Endothelial cell of umbilical vein (primary cell): ENCODE data around the gene SBF1. TPM values are rescaled to one million over a fixed set of nuclear protein-coding genes. Genes with fewer than 3 reads are reported as not detected.

Experiments used
- BruUV-seq: library from RNA; stranded (reverse); fragments of 400-500 nt; replicated peaks from 2 replicates; lab custom pipeline; 2021; lab: Mats Ljungman, UMichigan
- CTCF ChIA-PET: fragments of 300-600, 350-600 bp; sonication (Branson Sonifier 250); formaldehyde crosslinking; loops from one replicate; lab custom pipeline; 2021; ENCODE audit warnings: antibody characterized with exemption, inconsistent platforms; lab: Charles Lee
- POLR2A ChIA-PET: fragments of 300-600, 350-600 bp; sonication (Branson Sonifier 250); formaldehyde crosslinking; loops from one replicate; lab custom pipeline; 2021; ENCODE audit warnings: antibody characterized with exemption, inconsistent platforms; lab: Charles Lee
- DNase-seq: peaks from one replicate; pipeline ENCODE4 v3.0.0-alpha.2; 2011; ENCODE audit warnings: low read depth, low spot score
- FAIRE-seq: peaks from 2 replicates; lab custom pipeline; 2011; peaks lifted over from hg19 to GRCh38; lab: Jason Lieb, UNC
- H2AFZ ChIP-seq: 2 replicates; pipeline ENCODE4 v1.6.0; 2012; ENCODE audit warnings: low read depth, low read length, control low read depth, inconsistent platforms
- H3K27ac ChIP-seq: 2 replicates; pipeline ENCODE4 v1.5.1; 2011; ENCODE audit warnings: low read depth, mild to moderate bottlenecking, control low read depth, low read length, moderate library complexity; ENCODE audit not compliant: insufficient read depth
- H3K27me3 ChIP-seq, 2 experiments: 2 replicates each; pipeline versions ENCODE4 v1.6.0 to v1.6.1; 2011; ENCODE audit warnings: low read length in 2 of 2, mixed read lengths in 1 of 2; ENCODE audit not compliant: control insufficient read depth in 2 of 2, insufficient read depth in 2 of 2
- H3K36me3 ChIP-seq, 2 experiments: 2 replicates in 1 of 2; 3 replicates in 1 of 2; pipeline ENCODE4 v1.5.1; 2011; ENCODE audit warnings: low read length in 2 of 2, mild to moderate bottlenecking in 1 of 2, moderate library complexity in 1 of 2; ENCODE audit not compliant: control insufficient read depth in 2 of 2, insufficient read depth in 2 of 2; ENCODE audit errors: extremely low read depth in 1 of 2
- H3K4me1 ChIP-seq: 3 replicates; pipeline ENCODE4 v1.5.1; 2011; ENCODE audit warnings: mild to moderate bottlenecking, low read length; ENCODE audit not compliant: control insufficient read depth, insufficient read depth; ENCODE audit errors: extremely low read depth
- H3K4me2 ChIP-seq: 2 replicates; pipeline ENCODE4 v1.6.1; 2011; ENCODE audit warnings: low read length, control low read depth, mixed read lengths; ENCODE audit not compliant: insufficient read depth
- H3K4me3 ChIP-seq, 3 experiments: fragments of 200-600 bp in 1 of 3; sonication (generic), shearing (Covaris generic) in 1 of 3; replicated peaks in 1 of 3; 2 replicates each; pipeline ENCODE4 v1.5.1; 2011 to 2016; ENCODE audit warnings: control low read depth in 3 of 3, low read length in 3 of 3, mild to moderate bottlenecking in 2 of 3, inconsistent platforms in 1 of 3, low read depth in 1 of 3, moderate library complexity in 1 of 3; ENCODE audit not compliant: insufficient read depth in 1 of 3
- H3K79me2 ChIP-seq: 2 replicates; pipeline ENCODE4 v1.6.0; 2012; ENCODE audit warnings: low read length, inconsistent platforms; ENCODE audit not compliant: control insufficient read depth, insufficient read depth
- H3K9ac ChIP-seq: replicated peaks from 2 replicates; pipeline ENCODE3; 2011; ENCODE audit warnings: low read length, control low read depth; ENCODE audit not compliant: insufficient read depth; ENCODE audit errors: extremely low read depth
- H3K9me1 ChIP-seq: replicated peaks from 3 replicates; pipeline ENCODE4 v1.6.0; 2011; ENCODE audit warnings: mild to moderate bottlenecking, low read length; ENCODE audit not compliant: control insufficient read depth, insufficient read depth; ENCODE audit errors: extremely low read depth
- H3K9me3 ChIP-seq: replicated peaks from 2 replicates; pipeline ENCODE4 v1.5.1; 2012; ENCODE audit warnings: low read length, inconsistent platforms; ENCODE audit not compliant: control insufficient read depth, insufficient read depth
- H4K20me1 ChIP-seq: replicated peaks from 2 replicates; pipeline ENCODE3; 2011; ENCODE audit warnings: mild to moderate bottlenecking, low read length; ENCODE audit not compliant: control insufficient read depth, insufficient read depth; ENCODE audit errors: extremely low read depth
- CTCF ChIP-seq, 2 donors: IDR thresholded peaks; 1 replicate in 1 of 2; 2 replicates in 1 of 2; pipeline ENCODE4 v1.5.1; 2011; ENCODE audit warnings: low read length in 2 of 2, mild to moderate bottlenecking in 2 of 2, moderate library complexity in 2 of 2, control low read depth in 1 of 2, inconsistent platforms in 1 of 2, low read depth in 1 of 2; ENCODE audit not compliant: insufficient read depth in 1 of 2; ENCODE audit errors: extremely low read depth in 1 of 2
- EZH2 ChIP-seq: IDR thresholded peaks from 2 replicates; pipeline ENCODE4 v1.6.1; 2012; ENCODE audit warnings: borderline replicate concordance, low read depth, mild to moderate bottlenecking, moderate library complexity, low read length, inconsistent platforms; ENCODE audit not compliant: severe bottlenecking
- FOS ChIP-seq: IDR thresholded peaks from 2 replicates; pipeline ENCODE4 v1.6.1; 2011; ENCODE audit warnings: mild to moderate bottlenecking, low read length, moderate library complexity, borderline replicate concordance; ENCODE audit not compliant: insufficient read depth
- GATA2 ChIP-seq: IDR thresholded peaks from 2 replicates; pipeline ENCODE4 v1.7.0; 2011; ENCODE audit warnings: low read depth, mild to moderate bottlenecking, moderate library complexity, mixed read lengths, low read length; ENCODE audit not compliant: insufficient read length, insufficient read depth
- JUN ChIP-seq: IDR thresholded peaks from 2 replicates; pipeline ENCODE4 v1.6.1; 2011; ENCODE audit warnings: borderline replicate concordance, low read depth; ENCODE audit not compliant: insufficient read length, insufficient read depth
- MAX ChIP-seq: IDR thresholded peaks from 2 replicates; pipeline ENCODE4 v1.6.1; 2011; ENCODE audit not compliant: insufficient read depth, insufficient read length
- MYC ChIP-seq: IDR thresholded peaks from one replicate; pipeline ENCODE4 v1.6.1; 2011; ENCODE audit warnings: mild to moderate bottlenecking, low read depth, low read length
- POLR2A ChIP-seq: IDR thresholded peaks from 2 replicates; pipeline ENCODE4 v1.6.1; 2012; ENCODE audit warnings: low read depth, mild to moderate bottlenecking, control low read depth, low read length
- POLR2AphosphoS5 ChIP-seq: IDR thresholded peaks from 2 replicates; pipeline ENCODE4 v1.6.1; 2012; ENCODE audit warnings: low read depth, mild to moderate bottlenecking, control low read depth, low read length, moderate library complexity; ENCODE audit not compliant: insufficient read depth
- dilution Hi-C: fragments of 300-500 bp; cut with MboI; formaldehyde crosslinking; loops from one replicate; pipeline ENCODE4 v1.15.0; 2019; ENCODE audit warnings: low sequenced_read_pairs; ENCODE audit not compliant: extremely low pct_ligation_motif_present
- intact Hi-C: fragments of 100-400 bp; cut with micrococcal nuclease; formaldehyde crosslinking; loops from one replicate; pipeline ENCODE4 v1.10.0; 2022
- polyA plus RNA-seq, 4 experiments: library from polyadenylated mRNA; depleted of rRNA in 3 of 4; stranded (reverse) in 3 of 4; unstranded in 1 of 4; fragments of >200 nt; gene quantifications; 2 replicates each; pipeline versions ENCODE4 v1.2.1 to v1.2.3, GENCODE V29; 2011 to 2012; ENCODE audit warnings: missing spikeins in 1 of 4
- total RNA-seq: library from RNA; stranded (reverse); gene quantifications from 2 replicates; pipeline ENCODE4 v1.2.3, GENCODE V29; 2021

The SBF1 gene
- total and polyA plus RNA-seq, 2 donors (not counting 3 experiments of a cell fraction or from before 2014, with no cell fraction given) = 36.3 to 68.6 TPM

- H3K27me3 ChIP-seq = no peaks in the 10 kb centered on the region
- H4K20me1 ChIP-seq = no peaks in the 10 kb centered on the region
- ChIA-PET POLR2A (interaction anchor here (0.6 kb wide), 1 partner anchor 149 kb away, joined by 3 read pairs; no protein-coding TSS in a partner anchor), CTCF (interaction anchor here (0.6 to 1.6 kb wide), 3 partner anchors 54 to 177 kb away, joined by 3 to 9 read pairs (median 3); partner anchors contain the start of gene SCO2)
- TF ChIP-seq FOS (no peak), POLR2AphosphoS5 (no peak), MYC (no peak), GATA2 (no peak), POLR2A (no peak), CTCF (IDR thresholded peaks at IDR 0.05; ENCODE audit: extremely low read depth in 1 of 2, insufficient read depth in 1 of 2, low read depth in 1 of 2, low read length in 2 of 2) (no peak), JUN (no peak), MAX (no peak), EZH2 (no peak)
- DNase-seq (no peak), FAIRE-seq (no peak)
- H2AFZ ChIP-seq = no peak overlapping the region
- intact Hi-C loops (no loop called here), dilution Hi-C loops (no loop called here)
- no peaks in the 10 kb centered on the region for H3K9me3 ChIP-seq
- no peaks in the 10 kb centered on the region for H3K79me2 ChIP-seq
- peaks cover 6% of the 10 kb centered on the region for H3K4me1 ChIP-seq
- H3K4me3 ChIP-seq = no peak overlapping the region
- H3K9ac ChIP-seq = no peak overlapping the region
- no peaks in the 10 kb centered on the region for H3K9me1 ChIP-seq
- H3K36me3 ChIP-seq = peaks cover 2 to 50% of the 10 kb centered on the region in 2 experiments
- H3K4me2 ChIP-seq = no peak overlapping the region
- no TSS peak for BruUV-seq
- H3K27ac ChIP-seq = no peak overlapping the region
Observed at GRCh38 chr22:50443801-50444625, 30.8 kb downstream of the SBF1 start.
